ENCODE results near the gene SLC2A4RG.

Gene SLC2A4RG

DNA sequence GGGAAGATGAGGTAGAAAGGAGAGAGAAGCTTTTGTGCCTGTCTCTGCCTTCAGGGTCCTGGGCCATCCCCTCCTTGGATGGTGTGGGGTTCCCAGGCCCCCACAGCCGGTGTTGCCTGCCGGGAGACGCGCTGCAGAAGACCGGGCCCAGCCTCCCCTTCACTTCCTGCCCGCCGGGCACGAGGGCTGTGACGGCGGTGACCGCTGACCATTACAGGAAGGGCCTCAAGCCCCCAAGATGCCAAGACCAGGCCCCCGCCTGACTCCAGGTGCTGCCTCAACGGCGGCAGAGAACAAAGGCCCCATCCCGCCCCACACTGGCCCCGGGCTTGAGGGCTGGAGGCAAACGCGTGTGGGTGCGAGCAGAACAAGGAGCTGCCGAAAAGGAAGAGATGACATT lies 53.3 kb downstream of the SLC2A4RG start:
- H3K4me3 ChIP-seq (ENCODE audit: insufficient read depth, low read depth, low read length): no peak overlapping the region
- H3K36me3 ChIP-seq (ENCODE audit: control insufficient read depth, insufficient read depth, low read length): no peaks in the 10 kb centered on the region
- no peaks in the 10 kb centered on the region for H3K27me3 ChIP-seq (ENCODE audit: control insufficient read depth, insufficient read depth, low read length, poor library complexity, severe bottlenecking)
- no peaks in the 10 kb centered on the region for H3K9me3 ChIP-seq (ENCODE audit: control insufficient read depth, low read length)
- no peak overlapping the region for H3K27ac ChIP-seq (ENCODE audit: insufficient read depth, low read depth, low read length, poor library complexity, severe bottlenecking)
- 88 to 89% methylated on average over 20 of the region's 20 CpGs for WGBS, 2 experiments
- peaks cover 3% of the 10 kb centered on the region for H3K4me1 ChIP-seq (ENCODE audit: control insufficient read depth, insufficient read depth, low read length)

All from ectodermal cell (in vitro differentiated cells).